Omental fat pad (tissue), 4 donors: ENCODE measurements around the gene GALNTL6. TPM values are rescaled to one million over a fixed set of nuclear protein-coding genes. Genes with fewer than 3 reads are reported as not detected.
"Not testable (repeated sequence)": the region's sequence is repeated elsewhere in the genome, so short reads cannot be mapped to it uniquely, and the experiment has no call there.

ENCODE experiments used
- ATAC-seq: fragments of 150-250 bp; one replicate; pipeline ENCODE4 v1.9.1; 2016; ENCODE audit warnings: mild to moderate bottlenecking, moderate library complexity; ENCODE audit not compliant: low FRiP score
- DNase-seq: peaks from one replicate; pipeline ENCODE4 v3.0.0-alpha.2; 2019; ENCODE audit warnings: low spot score
- CTCF ChIP-seq, 3 donors: fragments of 450-650 bp; IDR thresholded peaks; one replicate each; pipeline ENCODE4 v1.5.1; 2016 to 2017; ENCODE audit warnings: antibody characterized with exemption in 3 of 3, mild to moderate bottlenecking in 3 of 3, moderate library complexity in 2 of 3
- total RNA-seq, 4 donors: library from RNA; depleted of rRNA; stranded (reverse); fragments of >200 nt; gene quantifications; one replicate each; pipeline ENCODE4 v1.1.0, GENCODE V29; 2016

Gene GALNTL6
- total RNA-seq, 4 donors from 2014 or later, result not detected

DNA sequence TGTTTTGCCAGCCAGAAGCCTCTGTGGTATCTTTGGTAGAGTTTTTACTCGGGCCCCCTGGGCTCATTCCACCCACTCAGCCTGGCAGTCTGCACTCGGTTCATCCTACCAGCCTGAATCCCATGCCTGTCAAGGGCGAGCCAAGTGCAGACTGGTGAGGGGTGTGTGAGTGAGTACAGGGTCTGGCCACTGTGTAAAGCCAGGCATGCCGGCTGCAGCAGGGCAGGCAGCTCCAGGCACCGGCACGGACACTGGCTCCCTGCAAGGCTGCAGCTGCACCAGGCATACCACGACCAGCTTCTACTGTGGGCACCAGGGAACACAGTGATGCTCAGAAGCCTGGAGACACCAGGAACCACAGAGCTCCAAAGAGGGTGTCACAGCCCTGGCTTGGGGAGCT lies 1161.4 kb downstream of the GALNTL6 start:
- DNase-seq (no peak), ATAC-seq (no peak)
- no peak for TF ChIP-seq CTCF (IDR thresholded peaks at IDR 0.05)

DNA sequence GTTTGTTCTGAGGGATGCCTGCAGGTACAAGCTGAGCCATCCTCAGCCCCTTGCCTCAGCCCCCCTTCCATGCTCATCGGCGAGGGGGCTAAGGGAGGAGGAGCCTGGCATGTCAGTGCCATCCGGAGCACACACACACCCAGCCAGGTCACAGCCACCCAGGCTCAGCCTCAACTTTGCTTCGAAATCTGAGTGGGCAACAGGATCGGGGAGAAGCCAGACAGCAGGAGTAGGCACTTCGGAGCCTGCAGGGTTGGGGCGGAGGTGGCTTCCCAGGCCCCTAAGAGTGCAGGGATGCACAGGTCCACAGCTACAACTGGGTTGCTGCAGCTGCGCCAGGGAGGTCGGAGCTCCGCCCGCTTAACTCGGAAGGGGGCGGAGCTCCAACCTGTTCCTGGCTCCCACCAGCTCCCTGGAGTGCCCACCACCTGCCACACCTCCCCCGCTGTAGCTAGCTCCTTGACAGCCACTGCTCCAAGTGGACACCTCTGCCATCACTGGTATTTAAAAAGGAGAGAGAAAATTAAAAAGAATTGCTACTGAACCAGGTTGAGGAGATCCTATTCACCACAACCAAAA lies 1162.5 kb downstream of the GALNTL6 start:
- DNase-seq, result no peak
- ATAC-seq, result no peak
- TF ChIP-seq CTCF (IDR thresholded peaks at IDR 0.05), result no peak

GRCh38 chr4:172977491-172978041 lies 1164.4 kb downstream of the GALNTL6 start:
- ATAC-seq, DNase-seq: not testable (repeated sequence)

DNA sequence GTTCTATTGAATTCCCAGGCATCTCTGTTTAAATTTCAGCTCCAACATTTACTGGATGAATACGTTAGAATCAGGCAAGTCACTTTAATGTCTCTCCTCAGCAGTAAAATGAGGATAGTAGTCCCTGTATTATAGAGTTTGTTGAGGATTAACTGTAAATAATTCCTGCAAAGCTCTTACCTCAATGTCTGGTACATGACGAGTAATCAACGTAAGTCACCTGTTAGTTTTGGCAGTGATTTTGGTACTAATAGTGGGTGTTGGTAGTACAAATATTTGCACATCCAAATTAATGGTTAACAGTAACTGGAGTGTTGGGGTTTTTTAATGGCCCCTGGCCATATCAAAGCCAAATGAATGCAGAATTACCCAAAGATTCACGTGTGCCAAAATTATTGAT lies 1165.6 kb downstream of the GALNTL6 start:
- no peak for TF ChIP-seq CTCF (IDR thresholded peaks at IDR 0.05)
- DNase-seq (no peak), ATAC-seq (no peak)

GRCh38 chr4:172979332-172979731 lies 1166.1 kb downstream of the GALNTL6 start:
- ATAC-seq (no peak), DNase-seq (no peak)
- no peak for TF ChIP-seq CTCF (IDR thresholded peaks at IDR 0.05)

DNA sequence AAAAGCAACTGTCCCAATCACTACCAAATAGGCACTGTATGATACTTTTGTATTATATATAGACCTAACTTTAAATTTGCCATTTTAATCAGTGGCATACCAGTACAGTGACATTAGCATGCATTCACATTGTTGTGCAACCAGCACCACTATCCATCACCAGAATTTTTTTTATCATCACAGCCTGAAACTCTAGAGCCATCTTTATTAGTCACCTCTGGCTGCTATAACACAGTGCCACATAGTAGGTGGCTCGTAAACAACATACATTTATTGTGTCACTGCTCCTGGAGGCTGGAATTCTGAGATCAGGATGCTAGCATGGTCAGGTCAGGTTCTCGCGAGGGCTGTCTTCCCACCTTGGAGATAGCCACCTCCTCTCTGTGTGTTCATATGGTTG lies 1167.0 kb downstream of the GALNTL6 start:
- no peak for TF ChIP-seq CTCF (IDR thresholded peaks at IDR 0.05)
- DNase-seq, result no peak
- no peak for ATAC-seq

- ATAC-seq, result no peak
- no peak for DNase-seq
- no peak for TF ChIP-seq CTCF (IDR thresholded peaks at IDR 0.05)
These were observed 1169.0 kb downstream of the GALNTL6 start for GRCh38 chr4:172982151-172982590.
